Erythroblast (primary cell): ENCODE results near the gene HSPA12B.
A peak's percentile ranks its signal among the peaks of the same experiment; 100 is the strongest.

ENCODE experiments used
- DNase-seq, 2 experiments: peaks; one replicate each; lab custom pipeline; 2025; lab: John Stamatoyannopoulos, UW
- GATA1 ChIP-seq: IDR thresholded peaks from 2 replicates; pipeline ENCODE4 v1.6.1; 2011; ENCODE audit warnings: low read depth, mild to moderate bottlenecking, control low read depth, low read length, moderate library complexity
- POLR2A ChIP-seq: IDR thresholded peaks from 2 replicates; pipeline ENCODE4 v1.6.1; 2011; ENCODE audit warnings: mild to moderate bottlenecking, low read length

Gene HSPA12B

DNA sequence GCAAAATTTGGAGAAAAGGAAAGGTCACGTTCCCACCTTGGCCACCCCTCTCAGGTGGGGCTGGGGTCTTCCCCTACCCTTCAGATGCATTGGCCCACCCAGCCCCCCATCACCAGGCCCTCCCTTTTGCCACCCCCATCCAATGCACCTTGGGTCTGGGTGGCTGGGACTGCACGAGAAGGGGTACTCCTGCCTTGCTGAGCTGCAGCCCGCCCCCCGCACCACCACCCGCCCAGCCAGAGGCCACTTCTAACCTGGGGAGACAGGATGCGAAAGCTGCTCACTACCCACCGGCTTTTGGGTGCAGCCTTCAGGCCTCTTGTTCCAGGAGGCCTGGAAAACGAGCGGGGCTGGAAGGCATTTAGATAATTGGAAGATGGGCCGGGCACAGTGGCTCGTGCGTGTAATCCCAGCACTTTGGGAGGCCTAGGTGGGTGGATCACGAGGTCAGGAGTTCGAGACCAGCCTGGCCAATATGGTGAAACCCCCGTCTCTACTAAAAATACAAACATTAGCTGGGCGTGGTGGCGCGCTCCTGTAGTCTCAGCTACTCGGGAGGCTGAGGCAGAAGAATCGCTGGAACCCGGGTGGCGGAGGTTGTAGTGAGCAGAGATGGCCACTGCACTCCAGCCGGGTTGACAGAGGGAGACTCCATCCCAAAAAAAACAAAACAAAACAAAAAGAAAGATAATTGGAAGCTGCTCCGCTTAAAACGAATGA is 62.4 kb downstream of the HSPA12B start:
- TF ChIP-seq POLR2A (no peak), GATA1 (no peak)
- DNase-seq: no peak

DNA sequence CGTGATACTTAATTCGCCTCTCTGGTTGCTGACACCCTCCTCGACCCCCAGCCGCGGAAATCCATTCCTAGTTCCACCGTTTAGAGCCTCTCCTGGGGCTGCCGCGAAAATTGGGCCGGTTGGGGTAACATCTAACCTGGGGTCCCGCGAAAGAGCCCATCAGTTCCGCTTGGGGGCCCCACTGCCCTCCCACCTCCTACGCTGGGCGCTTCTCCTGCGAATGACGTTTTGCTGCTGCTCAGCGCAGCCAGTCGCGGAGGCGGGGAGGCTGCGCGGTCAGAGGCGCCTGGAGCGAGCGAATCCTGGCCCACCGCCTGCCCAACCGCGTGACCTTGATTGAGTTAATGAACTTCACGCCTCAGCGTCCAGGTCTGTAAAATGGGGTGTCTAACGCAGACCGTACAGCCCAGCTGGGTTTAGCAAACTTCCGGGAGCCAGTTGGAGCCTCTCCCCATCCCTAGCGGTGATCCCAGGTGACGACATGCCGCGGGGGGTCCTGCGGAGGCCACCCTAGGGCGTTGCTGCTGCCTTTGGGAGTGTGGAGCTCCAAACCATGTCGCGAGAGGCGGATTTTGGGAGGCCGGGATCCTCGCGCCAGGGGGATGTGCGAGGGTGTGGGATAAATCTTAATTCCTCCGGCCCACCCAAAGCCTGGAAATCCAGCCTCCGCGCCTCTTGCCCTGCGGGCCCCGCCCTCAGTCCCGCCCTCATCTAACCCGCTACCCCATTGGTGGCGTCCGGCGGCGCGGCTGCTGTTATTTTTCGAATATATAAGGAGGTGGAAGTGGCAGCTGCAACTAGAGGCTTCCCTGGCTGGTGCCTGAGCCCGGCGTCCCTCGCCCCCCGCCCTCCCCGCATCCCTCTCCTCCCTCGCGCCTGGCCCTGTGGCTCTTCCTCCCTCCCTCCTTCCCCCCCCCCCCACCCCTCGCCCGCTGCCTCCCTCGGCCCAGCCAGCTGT is 63.3 kb downstream of the HSPA12B start, which contains the start of gene CDC25B:
TSS of gene CDC25B (plus strand) at position 800 of the 958 bp plus-strand sequence. CDS start 222 bp downstream, outside the sequence.
- peak; percentile 56 for TF ChIP-seq POLR2A
- TF ChIP-seq GATA1: no peak
- DNase-seq: peak; percentile 87 to 90

DNA sequence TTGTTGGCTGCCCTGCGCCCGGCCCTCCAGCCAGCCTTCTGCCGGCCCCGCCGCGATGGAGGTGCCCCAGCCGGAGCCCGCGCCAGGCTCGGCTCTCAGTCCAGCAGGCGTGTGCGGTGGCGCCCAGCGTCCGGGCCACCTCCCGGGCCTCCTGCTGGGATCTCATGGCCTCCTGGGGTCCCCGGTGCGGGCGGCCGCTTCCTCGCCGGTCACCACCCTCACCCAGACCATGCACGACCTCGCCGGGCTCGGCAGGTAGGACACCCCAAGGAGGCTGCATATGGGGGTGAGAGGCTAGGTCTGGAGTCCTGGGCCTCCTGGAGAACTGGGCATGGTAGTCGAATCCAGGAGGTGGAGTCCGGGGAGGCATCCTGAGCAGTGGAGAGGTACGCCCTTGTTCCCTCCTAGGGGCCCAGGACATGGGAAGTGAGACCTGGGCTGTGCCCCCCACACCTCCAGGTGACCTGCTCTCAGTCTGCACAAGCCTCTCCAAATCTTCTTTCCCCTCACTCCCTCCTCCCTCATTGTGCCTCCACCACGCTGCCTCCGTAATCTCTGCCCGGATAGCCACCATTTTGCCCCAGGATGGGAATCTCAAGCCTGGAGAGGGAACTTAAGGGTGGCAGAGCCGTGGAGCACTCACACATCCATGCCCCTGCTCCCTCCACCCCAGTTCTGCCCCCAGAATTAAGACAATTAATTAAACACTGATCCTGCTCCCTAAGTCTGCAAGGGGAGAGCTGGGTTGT is 64.2 kb downstream of the HSPA12B start:
- peak in 1 of 2 experiments; percentile 71 for DNase-seq
- TF ChIP-seq GATA1: no peak
- TF ChIP-seq POLR2A: no peak

DNA sequence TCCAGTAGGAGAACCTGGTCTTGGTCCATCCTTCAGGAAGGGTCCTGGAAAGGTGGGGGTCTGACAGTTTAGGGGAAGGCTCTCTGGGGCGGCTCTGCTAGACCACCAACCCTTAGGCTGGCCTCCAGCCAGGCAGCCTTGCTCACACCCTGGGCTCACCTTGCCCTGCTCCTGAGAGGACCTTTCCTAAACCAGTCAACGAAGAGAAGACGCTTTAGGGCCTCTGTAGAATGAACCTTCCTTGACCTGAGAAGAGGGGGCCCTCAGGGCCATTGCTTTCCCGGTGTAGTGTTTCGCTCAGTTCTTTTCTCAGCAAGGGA is 64.7 kb downstream of the HSPA12B start:
- TF ChIP-seq GATA1: no peak
- no peak for TF ChIP-seq POLR2A
- no peak for DNase-seq

DNA sequence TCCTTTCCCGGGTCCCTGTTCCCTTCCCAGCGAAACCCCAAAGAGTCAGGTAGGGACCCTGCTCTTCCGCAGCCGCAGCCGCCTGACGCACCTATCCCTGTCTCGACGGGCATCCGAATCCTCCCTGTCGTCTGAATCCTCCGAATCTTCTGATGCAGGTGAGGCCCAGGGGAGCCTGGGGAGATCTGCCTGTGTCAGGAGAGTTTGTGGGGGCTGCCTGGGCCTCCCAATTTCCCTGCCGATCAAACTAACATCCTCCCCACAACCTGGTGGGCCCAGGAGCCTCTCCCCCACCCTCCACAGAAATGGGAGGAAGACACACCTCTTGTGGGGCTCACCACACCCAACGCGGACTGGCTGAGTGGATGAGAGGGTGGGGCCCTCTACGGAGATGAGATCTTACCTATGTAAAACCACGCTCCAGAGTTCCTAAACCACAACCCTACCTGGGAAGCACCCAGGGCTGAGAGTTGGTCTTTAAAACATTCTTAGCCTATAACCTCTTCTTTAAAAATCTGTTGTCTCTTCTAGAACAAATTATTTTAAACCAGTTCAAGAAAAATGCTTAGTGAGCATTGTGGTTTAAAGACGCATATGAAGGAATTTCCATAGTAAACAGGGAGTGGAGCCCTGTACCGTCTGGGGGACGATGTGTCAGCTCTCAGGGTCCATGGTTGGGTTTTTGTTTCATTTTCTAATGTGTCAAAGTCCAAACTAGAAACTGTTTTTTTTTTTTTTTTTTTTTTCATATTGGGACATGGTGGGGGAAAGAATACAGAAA is 65.3 kb downstream of the HSPA12B start:
- peak; percentile 37 to 58 for DNase-seq
- no peak for TF ChIP-seq GATA1
- TF ChIP-seq POLR2A: no peak

DNA sequence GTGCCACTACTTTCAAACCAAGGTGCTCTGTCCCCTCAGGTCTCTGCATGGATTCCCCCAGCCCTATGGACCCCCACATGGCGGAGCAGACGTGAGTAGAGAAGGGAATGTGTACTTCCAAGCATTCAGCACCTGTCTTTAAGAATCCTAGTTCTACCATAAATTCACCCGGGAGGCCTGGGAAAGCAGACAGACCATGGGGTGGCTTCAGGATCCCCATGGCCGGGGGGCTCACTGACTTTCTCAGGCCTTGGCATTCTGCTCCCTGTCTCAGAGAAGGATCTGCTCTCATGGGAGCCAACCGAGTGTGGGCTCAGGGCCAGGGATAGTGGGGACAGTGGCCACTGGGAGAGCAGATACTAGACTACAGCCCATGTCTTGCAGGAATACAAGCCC is 65.9 kb downstream of the HSPA12B start:
- no peak for DNase-seq

DNA sequence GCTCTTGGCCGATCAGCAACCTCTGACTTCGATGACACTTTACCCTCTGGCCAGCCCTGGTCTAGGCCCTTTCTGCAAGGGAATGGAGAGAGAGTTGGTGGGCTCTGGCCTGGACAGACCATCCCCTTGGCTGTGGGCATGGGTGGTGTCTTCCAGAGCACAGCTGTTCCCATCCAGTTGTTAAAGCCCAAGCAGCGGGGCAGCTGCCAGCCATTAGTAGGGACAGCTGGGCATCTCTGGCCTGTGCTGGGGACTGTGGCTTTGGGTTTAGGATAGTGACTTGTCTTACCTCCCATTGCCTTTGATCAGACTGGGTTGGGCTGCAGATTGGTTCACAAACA is 66.4 kb downstream of the HSPA12B start:
- TF ChIP-seq GATA1: no peak
- TF ChIP-seq POLR2A: no peak
- no peak for DNase-seq

More for the DNA sequence above, 65.9 kb downstream of the HSPA12B start:
- TF ChIP-seq GATA1 (no peak), POLR2A (no peak)

DNA sequence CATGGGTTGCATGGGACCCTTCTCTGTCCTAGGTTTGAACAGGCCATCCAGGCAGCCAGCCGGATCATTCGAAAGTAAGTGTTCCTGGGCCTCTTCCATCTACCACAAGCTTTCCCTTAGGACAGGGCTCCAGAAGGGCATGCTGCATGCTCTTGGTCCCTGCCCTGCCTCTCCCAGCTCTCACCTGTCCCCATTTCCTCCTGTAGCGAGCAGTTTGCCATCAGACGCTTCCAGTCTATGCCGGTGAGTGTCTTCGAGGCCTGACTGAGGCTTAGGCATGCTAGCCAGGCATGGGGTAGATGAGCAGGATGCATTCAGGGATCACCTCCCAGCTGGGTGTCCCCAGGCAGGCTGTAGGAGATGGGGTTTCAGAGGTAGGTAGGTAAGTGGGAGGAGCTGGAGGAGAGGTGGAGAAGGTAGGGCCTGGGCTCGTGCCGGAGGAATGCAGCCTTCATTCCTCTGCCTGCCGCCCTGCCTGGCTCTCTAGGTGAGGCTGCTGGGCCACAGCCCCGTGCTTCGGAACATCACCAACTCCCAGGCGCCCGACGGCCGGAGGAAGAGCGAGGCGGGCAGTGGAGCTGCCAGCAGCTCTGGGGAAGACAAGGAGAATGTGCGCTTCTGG is 67.9 kb downstream of the HSPA12B start:
- no peak for DNase-seq
- no peak for TF ChIP-seq POLR2A

DNA sequence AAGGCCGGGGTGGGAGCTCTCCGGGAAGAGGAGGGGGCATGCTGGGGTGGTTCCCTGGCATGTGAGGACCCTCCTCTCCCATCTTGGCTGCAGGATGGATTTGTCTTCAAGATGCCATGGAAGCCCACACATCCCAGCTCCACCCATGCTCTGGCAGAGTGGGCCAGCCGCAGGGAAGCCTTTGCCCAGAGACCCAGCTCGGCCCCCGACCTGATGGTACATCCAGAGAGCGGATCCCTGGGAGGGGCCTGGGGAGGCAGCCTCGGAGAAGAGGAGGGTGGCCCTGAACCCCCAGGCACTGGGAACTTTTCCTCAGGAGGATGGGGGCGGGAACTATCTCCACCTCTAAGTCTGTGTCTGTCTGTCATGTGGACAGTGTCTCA is 68.4 kb downstream of the HSPA12B start:
- DNase-seq: no peak
- TF ChIP-seq GATA1 (no peak), POLR2A (no peak)

DNA sequence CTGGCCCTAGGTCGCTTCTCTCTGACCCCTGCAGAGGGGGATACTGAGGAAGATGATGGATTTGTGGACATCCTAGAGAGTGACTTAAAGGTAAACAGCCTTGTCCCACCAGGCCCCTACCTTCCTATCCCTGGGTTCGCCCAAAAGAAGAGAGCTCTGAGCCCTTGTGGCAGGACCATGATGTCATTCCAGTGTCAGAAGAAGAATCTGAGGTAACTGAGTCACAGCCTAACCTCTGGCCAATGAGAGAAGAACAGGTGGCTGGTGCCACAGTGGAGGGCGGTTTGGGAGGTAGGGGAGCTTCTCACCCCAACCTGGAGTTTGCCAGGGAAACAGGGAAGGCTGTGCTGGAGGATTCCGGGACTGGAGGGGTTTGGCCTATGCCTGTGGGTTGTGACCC is 68.8 kb downstream of the HSPA12B start:
- TF ChIP-seq POLR2A: no peak
- TF ChIP-seq GATA1: no peak
- DNase-seq: no peak

DNA sequence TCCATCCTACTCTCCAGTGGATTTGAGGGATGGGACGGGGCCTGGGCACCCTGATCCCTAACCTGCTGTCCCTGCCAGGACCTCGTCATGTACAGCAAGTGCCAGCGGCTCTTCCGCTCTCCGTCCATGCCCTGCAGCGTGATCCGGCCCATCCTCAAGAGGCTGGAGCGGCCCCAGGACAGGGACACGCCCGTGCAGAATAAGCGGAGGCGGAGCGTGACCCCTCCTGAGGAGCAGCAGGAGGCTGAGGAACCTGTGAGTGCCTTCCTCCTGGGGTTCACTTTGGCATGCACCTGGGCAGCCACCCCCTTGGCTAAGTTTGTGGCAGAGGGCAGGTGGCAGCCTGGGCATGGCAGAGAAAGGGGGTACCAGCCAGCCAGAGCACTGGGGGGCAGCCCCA is 69.4 kb downstream of the HSPA12B start:
- TF ChIP-seq POLR2A: no peak
- DNase-seq: no peak
